Measurements from ENCODE around the gene SLC6A2.
"Not testable (repeated sequence)": the region's sequence is repeated elsewhere in the genome, so short reads cannot be mapped to it uniquely, and the experiment has no call there.

SLC6A2 gene

DNA sequence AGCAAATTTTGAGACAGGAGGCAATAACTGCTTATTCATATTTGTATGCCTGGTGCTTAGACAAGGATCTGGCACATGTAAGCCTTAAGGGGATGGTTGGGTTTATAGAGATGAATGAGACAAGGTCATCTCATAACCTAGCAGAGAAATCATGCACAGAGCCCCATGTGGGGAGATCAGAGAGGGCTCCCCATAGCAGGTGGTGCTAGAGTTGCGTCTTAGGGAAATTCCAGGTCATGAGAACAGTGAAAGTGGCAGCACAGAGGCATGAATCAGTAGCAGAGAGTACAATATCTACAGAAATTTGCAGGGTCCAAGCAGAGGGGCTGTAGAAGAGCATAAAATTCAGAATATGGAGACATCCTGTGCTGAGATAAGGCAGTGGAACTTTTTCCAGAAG, 57.3 kb downstream of the SLC6A2 start:
- DNase-seq (ENCODE audit: low spot score): no peak

GRCh38 chr16:55717326-55717725, 61.5 kb downstream of the SLC6A2 start:
- DNase-seq (ENCODE audit: low spot score): no peak

GRCh38 chr16:55725055-55725777, 69.4 kb downstream of the SLC6A2 start:
- DNase-seq (ENCODE audit: low spot score): no peak

GRCh38 chr16:55728797-55729196, 73.0 kb downstream of the SLC6A2 start:
- DNase-seq (ENCODE audit: low spot score): no peak

DNA sequence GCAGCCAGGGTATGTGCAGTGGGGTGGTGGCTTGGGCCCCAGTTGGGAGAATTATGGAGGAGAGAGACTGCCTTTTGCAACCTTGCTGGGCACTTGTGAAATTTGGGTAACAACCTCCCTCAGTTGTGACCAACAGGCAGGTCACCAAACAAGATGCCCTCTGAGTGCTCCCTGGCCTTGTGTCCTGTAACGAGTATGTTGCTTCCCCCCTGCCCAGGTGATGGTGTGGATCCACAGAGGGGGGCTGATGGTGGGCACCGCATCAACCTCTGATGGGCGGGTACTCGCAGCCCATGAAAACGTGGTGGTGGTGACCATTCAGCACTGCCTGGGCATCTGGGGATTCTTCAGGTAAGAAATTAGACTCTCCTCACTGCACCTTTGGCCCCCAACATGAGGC, 74.3 kb downstream of the SLC6A2 start:
- no peak for DNase-seq (ENCODE audit: low spot score)

DNA sequence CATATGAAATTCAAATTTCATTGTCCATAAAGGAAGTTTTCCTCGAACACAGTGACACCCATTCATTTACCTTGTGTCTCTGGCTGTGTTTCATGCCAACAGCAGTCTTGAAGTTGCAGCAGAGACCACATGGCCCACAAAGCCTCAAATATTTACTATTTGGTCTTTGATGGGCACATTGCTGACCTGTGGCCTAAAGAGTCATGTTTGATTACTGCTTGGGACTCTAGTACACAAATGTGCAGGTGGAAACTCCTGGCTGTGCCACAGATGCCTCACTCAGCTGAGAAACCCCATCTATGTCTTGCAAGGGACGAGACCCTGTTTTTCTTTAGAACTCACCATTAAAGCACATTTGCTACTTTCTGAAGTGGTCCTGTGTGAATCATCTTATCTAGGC, 76.7 kb downstream of the SLC6A2 start:
- no peak for DNase-seq (ENCODE audit: low spot score)

DNA sequence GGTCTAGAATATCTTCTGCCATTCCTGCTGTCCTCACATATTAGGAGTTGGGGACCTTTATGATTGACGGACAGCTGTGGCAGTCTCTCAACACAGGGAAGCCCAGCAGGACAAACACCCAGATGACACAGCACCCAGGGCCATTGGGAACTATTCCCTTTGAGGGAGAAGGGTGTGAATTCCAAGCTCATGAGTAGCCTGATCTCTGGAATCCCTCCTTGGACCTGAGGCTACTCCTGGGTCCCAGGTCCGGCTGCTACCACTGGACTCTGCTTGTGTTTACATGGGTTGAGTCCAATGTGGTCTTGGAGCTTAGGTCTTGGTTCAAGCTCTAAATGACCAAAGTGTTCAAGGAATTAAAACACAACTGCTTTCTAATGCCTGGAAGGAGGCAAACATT, 78.9 kb downstream of the SLC6A2 start:
- DNase-seq (ENCODE audit: low spot score): no peak

DNA sequence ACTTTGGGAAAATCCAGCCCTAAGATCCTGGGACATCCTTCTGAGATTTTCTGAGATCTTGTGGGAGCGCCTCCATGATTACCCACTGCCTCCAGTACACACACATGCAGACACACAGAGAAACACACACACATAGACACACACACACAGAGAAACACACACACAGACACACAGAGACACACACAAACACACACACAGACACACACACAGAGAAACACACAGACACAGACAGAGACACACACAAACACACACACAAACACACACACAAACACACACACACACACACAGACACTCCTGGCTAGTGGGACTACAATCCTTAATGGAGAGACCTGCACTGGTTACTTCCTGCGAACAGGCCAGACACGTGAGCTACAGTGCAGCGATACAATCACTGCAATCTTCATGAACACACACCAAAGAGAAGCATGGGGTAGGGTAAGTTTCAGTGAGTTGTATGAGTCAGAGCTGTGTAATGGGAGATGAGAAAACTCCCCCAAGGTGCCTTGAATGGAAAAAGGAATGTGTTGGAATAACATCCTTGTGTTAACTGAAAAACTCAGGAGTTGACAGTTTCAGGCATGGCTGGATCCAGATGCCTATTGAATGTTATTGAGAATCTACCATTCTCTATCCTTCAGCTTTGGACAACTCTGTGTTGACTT, 79.5 kb downstream of the SLC6A2 start:
- DNase-seq (ENCODE audit: low spot score): no peak

- DNase-seq (ENCODE audit: low spot score): no peak
These were observed 80.9 kb downstream of the SLC6A2 start for GRCh38 chr16:55736671-55737070.

- DNase-seq (ENCODE audit: low spot score): no peak
These were observed 81.5 kb downstream of the SLC6A2 start for GRCh38 chr16:55737318-55737717.

DNA sequence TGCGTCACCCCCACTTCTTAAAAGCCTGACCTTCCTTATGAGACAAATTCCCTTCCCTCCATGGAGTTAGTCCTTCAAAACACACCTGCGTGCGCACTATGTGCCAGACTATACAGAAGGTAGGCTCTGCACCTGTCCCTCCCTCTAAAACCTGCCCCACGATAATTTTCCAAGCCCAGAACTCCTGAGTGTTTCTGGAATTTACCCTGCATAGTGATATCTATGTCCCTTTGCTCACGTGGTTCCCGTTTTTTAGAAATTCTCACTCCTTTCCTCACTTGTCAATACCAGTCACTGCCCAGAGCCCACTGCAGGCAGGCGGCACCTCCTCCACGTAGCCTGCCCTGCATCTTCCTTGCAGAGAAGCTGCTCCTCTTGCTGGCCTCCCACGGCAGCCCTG, 82.2 kb downstream of the SLC6A2 start:
- no peak for DNase-seq (ENCODE audit: low spot score)

GRCh38 chr16:55746081-55746480, 90.3 kb downstream of the SLC6A2 start:
- DNase-seq (ENCODE audit: low spot score): no peak

DNA sequence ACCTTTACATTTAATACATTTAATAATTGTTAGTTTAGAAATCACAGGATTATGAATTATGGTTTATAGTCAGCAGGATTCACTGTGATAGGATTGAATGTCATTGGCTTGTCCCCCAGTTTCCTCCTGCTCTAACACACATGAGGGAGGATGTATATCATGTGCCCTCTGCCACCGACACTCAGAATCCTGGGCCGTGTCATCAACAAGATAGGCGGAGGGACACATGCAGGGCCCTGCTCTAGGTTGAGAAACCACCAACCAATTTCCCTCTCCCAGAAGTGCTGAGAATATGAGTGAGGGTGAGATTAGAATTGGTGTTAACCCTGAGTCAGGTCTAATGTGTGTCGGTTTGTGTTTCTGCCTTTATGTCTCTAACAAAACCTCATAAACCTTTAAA, 92.0 kb downstream of the SLC6A2 start:
- DNase-seq (ENCODE audit: low spot score): no peak

DNA sequence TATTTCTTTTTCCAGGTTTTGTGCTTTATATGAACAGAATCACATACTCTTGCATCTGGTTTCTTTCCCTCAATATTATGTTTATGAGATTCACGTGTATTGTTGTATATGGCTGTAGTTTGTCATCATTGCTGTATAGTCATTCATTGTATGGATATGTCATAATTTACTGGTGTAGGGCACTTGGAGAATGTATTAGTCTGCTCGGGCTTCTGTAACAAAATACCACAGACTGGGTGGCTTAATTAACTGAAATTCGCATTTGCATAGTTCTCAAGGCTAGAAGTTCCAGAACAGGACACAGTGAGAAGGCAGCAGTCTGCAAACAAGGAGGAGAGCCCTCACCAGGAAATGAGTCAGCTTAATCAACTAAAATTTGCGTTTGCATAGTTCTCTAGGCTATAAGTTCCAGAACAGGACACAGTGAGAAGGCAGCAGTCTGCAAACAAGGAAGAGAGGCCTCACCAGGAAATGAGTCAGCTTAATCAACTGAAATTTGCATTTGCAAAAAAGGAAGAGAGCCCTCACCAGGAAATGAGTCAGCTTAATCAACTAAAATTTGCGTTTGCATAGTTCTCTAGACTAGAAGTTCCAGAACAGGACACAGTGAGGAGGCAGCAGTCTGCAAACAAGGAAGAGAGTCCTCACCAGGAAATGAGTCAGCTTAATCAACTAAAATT, 96.8 kb downstream of the SLC6A2 start:
- not testable (repeated sequence) for DNase-seq (ENCODE audit: low spot score)

DNA sequence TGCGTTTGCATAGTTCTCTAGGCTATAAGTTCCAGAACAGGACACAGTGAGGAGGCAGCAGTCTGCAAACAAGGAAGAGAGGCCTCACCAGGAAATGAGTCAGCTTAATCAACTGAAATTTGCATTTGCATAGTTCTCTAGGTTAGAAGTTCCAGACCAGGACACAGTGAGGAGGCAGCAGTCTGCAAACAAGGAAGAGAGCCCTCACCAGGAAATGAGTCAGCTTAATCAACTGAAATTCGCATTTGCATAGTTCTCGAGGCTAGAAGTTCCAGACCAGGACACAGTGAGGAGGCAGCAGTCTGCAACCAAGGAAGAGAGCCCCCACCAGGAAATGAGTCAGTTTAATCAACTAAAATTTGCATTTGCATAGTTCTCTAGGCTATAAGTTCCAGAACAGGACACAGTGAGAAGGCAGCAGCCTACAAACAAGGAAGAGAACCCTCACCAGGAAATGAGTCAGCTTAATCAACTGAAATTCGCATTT, 97.4 kb downstream of the SLC6A2 start:
- not testable (repeated sequence) for DNase-seq (ENCODE audit: low spot score)
